Measurements from ENCODE around the gene ADGRB3. TPM values are rescaled to one million over a fixed set of nuclear protein-coding genes. Genes with fewer than 3 reads are reported as not detected.

Gene ADGRB3
- total and polyA plus RNA-seq, 2 donors (not counting 3 experiments of a cell fraction or from before 2014, with no cell fraction given) = not detected

DNA sequence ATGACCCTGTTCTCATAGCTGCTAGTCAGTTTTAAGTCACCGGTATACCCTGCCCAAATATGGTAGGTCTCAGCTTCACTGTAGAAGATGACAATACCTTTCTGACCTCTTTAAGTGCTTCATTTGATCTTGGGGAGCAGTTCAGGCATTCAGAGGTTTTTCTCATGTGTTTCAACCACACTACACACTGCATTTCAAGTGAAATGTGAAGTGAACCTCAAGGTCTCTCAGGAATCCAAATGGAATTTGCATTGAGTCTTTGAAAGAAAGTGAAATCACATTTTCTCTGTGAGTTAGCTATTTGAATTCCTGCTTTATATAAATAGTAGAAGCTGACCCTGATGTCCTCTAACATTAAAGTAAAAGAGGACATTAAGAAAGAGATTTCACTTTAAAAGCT is 461.6 kb downstream of the ADGRB3 start:
- ChIA-PET POLR2A (no interaction called here), CTCF (no interaction called here)
- intact Hi-C loops (cut with micrococcal nuclease) = no loop called here
- FAIRE-seq (no peak), DNase-seq (ENCODE audit: low read depth, low spot score) (no peak)
- Histone ChIP-seq H3K27ac (ENCODE audit: insufficient read depth, low read depth, low read length) (no peak overlapping the region), H3K4me3 (replicated peaks in 1 of 3; ENCODE audit: insufficient read depth in 1 of 3, low read depth in 1 of 3, low read length in 3 of 3) (no peak overlapping the region), H2AFZ (ENCODE audit: low read depth, low read length) (no peak overlapping the region), H3K4me1 (ENCODE audit: control insufficient read depth, extremely low read depth, insufficient read depth, low read length) (no peaks in the 10 kb centered on the region), H3K9me1 (replicated peaks; ENCODE audit: control insufficient read depth, extremely low read depth, insufficient read depth, low read length) (no peaks in the 10 kb centered on the region), H3K9ac (replicated peaks; ENCODE audit: extremely low read depth, insufficient read depth, low read length) (no peak overlapping the region), H3K9me3 (replicated peaks; ENCODE audit: control insufficient read depth, insufficient read depth, low read length) (peaks cover 8% of the 10 kb centered on the region), H3K27me3 (ENCODE audit: control insufficient read depth in 2 of 2, insufficient read depth in 2 of 2, low read length in 2 of 2) (no peaks in the 10 kb centered on the region), H3K79me2 (ENCODE audit: control insufficient read depth, insufficient read depth, low read length) (no peaks in the 10 kb centered on the region), H4K20me1 (replicated peaks; ENCODE audit: control insufficient read depth, extremely low read depth, insufficient read depth, low read length) (no peaks in the 10 kb centered on the region), H3K36me3 (ENCODE audit: control insufficient read depth in 2 of 2, extremely low read depth in 1 of 2, insufficient read depth in 2 of 2, low read length in 2 of 2) (no peaks in the 10 kb centered on the region), H3K4me2 (ENCODE audit: insufficient read depth, low read length) (no peak overlapping the region)
- no TSS peak for BruUV-seq (replicated peaks)
- TF ChIP-seq, protein P1, sequence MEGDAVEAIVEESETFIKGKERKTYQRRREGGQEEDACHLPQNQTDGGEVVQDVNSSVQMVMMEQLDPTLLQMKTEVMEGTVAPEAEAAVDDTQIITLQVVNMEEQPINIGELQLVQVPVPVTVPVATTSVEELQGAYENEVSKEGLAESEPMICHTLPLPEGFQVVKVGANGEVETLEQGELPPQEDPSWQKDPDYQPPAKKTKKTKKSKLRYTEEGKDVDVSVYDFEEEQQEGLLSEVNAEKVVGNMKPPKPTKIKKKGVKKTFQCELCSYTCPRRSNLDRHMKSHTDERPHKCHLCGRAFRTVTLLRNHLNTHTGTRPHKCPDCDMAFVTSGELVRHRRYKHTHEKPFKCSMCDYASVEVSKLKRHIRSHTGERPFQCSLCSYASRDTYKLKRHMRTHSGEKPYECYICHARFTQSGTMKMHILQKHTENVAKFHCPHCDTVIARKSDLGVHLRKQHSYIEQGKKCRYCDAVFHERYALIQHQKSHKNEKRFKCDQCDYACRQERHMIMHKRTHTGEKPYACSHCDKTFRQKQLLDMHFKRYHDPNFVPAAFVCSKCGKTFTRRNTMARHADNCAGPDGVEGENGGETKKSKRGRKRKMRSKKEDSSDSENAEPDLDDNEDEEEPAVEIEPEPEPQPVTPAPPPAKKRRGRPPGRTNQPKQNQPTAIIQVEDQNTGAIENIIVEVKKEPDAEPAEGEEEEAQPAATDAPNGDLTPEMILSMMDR (IDR thresholded peaks at IDR 0.05; ENCODE audit: extremely low read depth in 1 of 2, insufficient read depth in 1 of 2, low read depth in 1 of 2, low read length in 2 of 2) = no peak
- no peak for TF ChIP-seq FOS (IDR thresholded peaks at IDR 0.05; ENCODE audit: borderline replicate concordance, insufficient read depth, low read length)
- TF ChIP-seq MYC (IDR thresholded peaks at IDR 0.05; ENCODE audit: low read depth, low read length) = no peak
- no peak for TF ChIP-seq POLR2AphosphoS5 (IDR thresholded peaks at IDR 0.05; ENCODE audit: insufficient read depth, low read depth, low read length)
- TF ChIP-seq JUN (IDR thresholded peaks at IDR 0.05; ENCODE audit: borderline replicate concordance, insufficient read depth, insufficient read length, low read depth) = no peak
- TF ChIP-seq GATA2 (IDR thresholded peaks at IDR 0.05; ENCODE audit: insufficient read depth, insufficient read length, low read depth, low read length) = no peak
- TF ChIP-seq POLR2A (IDR thresholded peaks at IDR 0.05; ENCODE audit: low read depth, low read length) = no peak
- dilution Hi-C loops (cut with MboI; ENCODE audit: extremely low pct_ligation_motif_present, low sequenced_read_pairs) = no loop called here

DNA sequence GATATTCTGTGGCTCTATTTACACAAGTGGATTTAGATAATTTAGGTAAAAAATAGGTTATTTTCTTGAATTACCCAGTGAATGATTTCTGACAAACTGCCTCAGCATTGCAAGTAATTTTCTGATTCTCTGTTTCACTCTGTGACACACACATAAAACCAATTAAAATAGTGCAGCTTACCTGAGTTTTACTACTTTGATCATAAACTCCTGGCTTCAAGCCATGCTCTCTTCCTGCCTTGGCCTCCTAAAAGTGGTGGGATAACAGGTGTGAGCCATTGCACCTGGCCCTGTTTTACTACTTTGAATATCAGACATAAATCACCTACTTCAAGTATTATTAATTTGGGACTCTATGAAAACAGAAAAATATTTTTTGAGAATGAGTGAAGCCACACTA is 462.9 kb downstream of the ADGRB3 start:
- H3K36me3 ChIP-seq (ENCODE audit: control insufficient read depth in 2 of 2, extremely low read depth in 1 of 2, insufficient read depth in 2 of 2, low read length in 2 of 2) = no peaks in the 10 kb centered on the region
- no peaks in the 10 kb centered on the region for H3K27me3 ChIP-seq (ENCODE audit: control insufficient read depth in 2 of 2, insufficient read depth in 2 of 2, low read length in 2 of 2)
- H3K4me1 ChIP-seq (ENCODE audit: control insufficient read depth, extremely low read depth, insufficient read depth, low read length) = no peaks in the 10 kb centered on the region
- H3K79me2 ChIP-seq (ENCODE audit: control insufficient read depth, insufficient read depth, low read length) = no peaks in the 10 kb centered on the region
- dilution Hi-C loops (cut with MboI; ENCODE audit: extremely low pct_ligation_motif_present, low sequenced_read_pairs) = no loop called here
- no peak overlapping the region for H3K9ac ChIP-seq (replicated peaks; ENCODE audit: extremely low read depth, insufficient read depth, low read length)
- no peaks in the 10 kb centered on the region for H3K9me1 ChIP-seq (replicated peaks; ENCODE audit: control insufficient read depth, extremely low read depth, insufficient read depth, low read length)
- DNase-seq (ENCODE audit: low read depth, low spot score) (no peak), FAIRE-seq (no peak)
- no TSS peak for BruUV-seq (replicated peaks)
- intact Hi-C loops (cut with micrococcal nuclease) = no loop called here
- H2AFZ ChIP-seq (ENCODE audit: low read depth, low read length) = no peak overlapping the region
- H3K9me3 ChIP-seq (replicated peaks; ENCODE audit: control insufficient read depth, insufficient read depth, low read length) = peaks cover 6% of the 10 kb centered on the region
- TF ChIP-seq, protein P1 (IDR thresholded peaks at IDR 0.05; ENCODE audit: extremely low read depth in 1 of 2, insufficient read depth in 1 of 2, low read depth in 1 of 2, low read length in 2 of 2) = no peak
- TF ChIP-seq GATA2 (IDR thresholded peaks at IDR 0.05; ENCODE audit: insufficient read depth, insufficient read length, low read depth, low read length) (no peak), MYC (IDR thresholded peaks at IDR 0.05; ENCODE audit: low read depth, low read length) (no peak), FOS (IDR thresholded peaks at IDR 0.05; ENCODE audit: borderline replicate concordance, insufficient read depth, low read length) (no peak), POLR2A (IDR thresholded peaks at IDR 0.05; ENCODE audit: low read depth, low read length) (no peak), JUN (IDR thresholded peaks at IDR 0.05; ENCODE audit: borderline replicate concordance, insufficient read depth, insufficient read length, low read depth) (no peak)
- TF ChIP-seq, protein P2, sequence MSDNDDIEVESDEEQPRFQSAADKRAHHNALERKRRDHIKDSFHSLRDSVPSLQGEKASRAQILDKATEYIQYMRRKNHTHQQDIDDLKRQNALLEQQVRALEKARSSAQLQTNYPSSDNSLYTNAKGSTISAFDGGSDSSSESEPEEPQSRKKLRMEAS (IDR thresholded peaks at IDR 0.05; ENCODE audit: insufficient read depth, insufficient read length) = no peak
- no peak overlapping the region for H3K27ac ChIP-seq (ENCODE audit: insufficient read depth, low read depth, low read length)
- ChIA-PET CTCF (no interaction called here), POLR2A (no interaction called here)
- no peak overlapping the region for H3K4me2 ChIP-seq (ENCODE audit: insufficient read depth, low read length)
- no peak overlapping the region for H3K4me3 ChIP-seq (replicated peaks in 1 of 3; ENCODE audit: insufficient read depth in 1 of 3, low read depth in 1 of 3, low read length in 3 of 3)
- H4K20me1 ChIP-seq (replicated peaks; ENCODE audit: control insufficient read depth, extremely low read depth, insufficient read depth, low read length) = no peaks in the 10 kb centered on the region
